Activated naive CD8-positive, alpha-beta T cell treated with anti-CD3 and anti-CD28 coated beads, Interleukin-2, amount 10 ng/mL, durations not matched to agents 7 days and 5 days (primary cell): ENCODE data around the gene ZNF513. TPM values are rescaled to one million over a fixed set of nuclear protein-coding genes. Genes with fewer than 3 reads are reported as not detected.

Experiments used
- ATAC-seq: fragments of 150-1000 bp; cut with Tn5 transposase; one replicate; pipeline ENCODE4 v1.10.0; 2021; ENCODE audit warnings: low read depth, moderate library complexity
- POLR2A ChIA-PET: fragments of 350-600 bp; sonication (Branson Sonifier 250); formaldehyde crosslinking; loops from one replicate; lab custom pipeline; 2021; ENCODE audit warnings: antibody characterized with exemption; lab: Charles Lee
- DNase-seq: peaks from one replicate; pipeline ENCODE4 v3.0.0; 2021
- H3K27ac Mint-ChIP-seq: one replicate; pipeline ENCODE4 v1.8.0; 2022; ENCODE audit warnings: mild to moderate bottlenecking, mixed read lengths
- H3K27me3 Mint-ChIP-seq: one replicate; pipeline ENCODE4 v1.8.0; 2022; ENCODE audit warnings: mild to moderate bottlenecking, moderate library complexity, mixed read lengths
- H3K36me3 Mint-ChIP-seq: one replicate; pipeline ENCODE4 v1.8.0; 2021; ENCODE audit warnings: mild to moderate bottlenecking, mixed read lengths
- H3K4me1 Mint-ChIP-seq: one replicate; pipeline ENCODE4 v1.8.0; 2021; ENCODE audit warnings: mixed read lengths
- H3K4me3 Mint-ChIP-seq: one replicate; pipeline ENCODE4 v1.8.0; 2022; ENCODE audit warnings: mild to moderate bottlenecking, moderate library complexity, mixed read lengths
- H3K9me3 Mint-ChIP-seq: one replicate; pipeline ENCODE4 v1.8.0; 2021; ENCODE audit warnings: mixed read lengths
- total RNA-seq, 2 experiments: library from RNA; stranded (reverse); gene quantifications; one replicate each; pipeline ENCODE4 v1.2.3, GENCODE V29; 2021

Gene ZNF513
- total RNA-seq, 2 experiments from 2014 or later: 16.4 to 18.6 TPM

GRCh38 chr2:27408601-27409320, 28.2 kb upstream of the ZNF513 start:
- Mint-ChIP-seq H3K27ac (peak overlapping the region; percentile 76), H3K9me3 (peaks cover 3% of the 10 kb centered on the region), H3K4me1 (peaks cover 29% of the 10 kb centered on the region), H3K36me3 (peaks cover 8% of the 10 kb centered on the region), H3K4me3 (peak overlapping the region; percentile 90), H3K27me3 (peaks cover 4% of the 10 kb centered on the region)
- POLR2A ChIA-PET: interaction anchor here (0.6 to 4.2 kb wide), 11 partner anchors 8 to 274 kb away, joined by 3 to 91 read pairs (median 10); partner anchors contain the start of genes CCDC121, EIF2B4, GPN1 and GTF3C2
- peak; percentile 10 for ATAC-seq
- DNase-seq: no peak

- peaks cover 3% of the 10 kb centered on the region for H3K9me3 Mint-ChIP-seq
- POLR2A ChIA-PET: interaction anchor here (4.2 kb wide), 1 partner anchor 22 kb away, joined by 91 read pairs; the partner anchor contains the start of gene NRBP1
- H3K4me3 Mint-ChIP-seq: peak overlapping the region; percentile 90
- DNase-seq: no peak
- no peak for ATAC-seq
- H3K4me1 Mint-ChIP-seq: peaks cover 32% of the 10 kb centered on the region
- peaks cover 4% of the 10 kb centered on the region for H3K27me3 Mint-ChIP-seq
- peaks cover 8% of the 10 kb centered on the region for H3K36me3 Mint-ChIP-seq
- H3K27ac Mint-ChIP-seq: peak overlapping the region; percentile 76
Measured at GRCh38 chr2:27407798-27408491, 27.4 kb upstream of the ZNF513 start.

GRCh38 chr2:27400348-27401135, 20.0 kb upstream of the ZNF513 start:
- DNase-seq (no peak), ATAC-seq (no peak)
- H3K27ac Mint-ChIP-seq: no peak overlapping the region
- H3K9me3 Mint-ChIP-seq: no peaks in the 10 kb centered on the region
- H3K27me3 Mint-ChIP-seq: no peaks in the 10 kb centered on the region
- POLR2A ChIA-PET: interaction anchor here (2.3 kb wide), 1 partner anchor 9 kb away, joined by 7 read pairs; the partner anchor contains the start of gene PPM1G
- no peak overlapping the region for H3K4me3 Mint-ChIP-seq
- H3K36me3 Mint-ChIP-seq: peaks cover 15% of the 10 kb centered on the region
- H3K4me1 Mint-ChIP-seq: peaks cover 30% of the 10 kb centered on the region

GRCh38 chr2:27398962-27399361, 18.4 kb upstream of the ZNF513 start:
- ATAC-seq (no peak), DNase-seq (no peak)
- peaks cover 17% of the 10 kb centered on the region for H3K36me3 Mint-ChIP-seq
- peaks cover 26% of the 10 kb centered on the region for H3K4me1 Mint-ChIP-seq
- H3K27ac Mint-ChIP-seq: no peak overlapping the region
- POLR2A ChIA-PET: no interaction called here
- H3K4me3 Mint-ChIP-seq: no peak overlapping the region
- H3K9me3 Mint-ChIP-seq: no peaks in the 10 kb centered on the region
- H3K27me3 Mint-ChIP-seq: no peaks in the 10 kb centered on the region

- DNase-seq (no peak), ATAC-seq (no peak)
Measured at GRCh38 chr2:27393225-27393624, 12.7 kb upstream of the ZNF513 start.

GRCh38 chr2:27390822-27391679, 10.5 kb upstream of the ZNF513 start:
- POLR2A ChIA-PET: interaction anchor here (0.6 kb wide), 1 partner anchor 259 kb away, joined by 3 read pairs; no protein-coding TSS in a partner anchor
- H3K36me3 Mint-ChIP-seq: peaks cover 19% of the 10 kb centered on the region
- no peaks in the 10 kb centered on the region for H3K9me3 Mint-ChIP-seq
- ATAC-seq: no peak
- no peak overlapping the region for H3K27ac Mint-ChIP-seq
- DNase-seq: no peak
- H3K4me3 Mint-ChIP-seq: no peak overlapping the region
- peaks cover 20% of the 10 kb centered on the region for H3K4me1 Mint-ChIP-seq
- no peaks in the 10 kb centered on the region for H3K27me3 Mint-ChIP-seq

More at GRCh38 chr2:27393225-27393624, 12.7 kb upstream of the ZNF513 start:
- Mint-ChIP-seq H3K27me3 (no peaks in the 10 kb centered on the region), H3K36me3 (peaks cover 17% of the 10 kb centered on the region), H3K9me3 (no peaks in the 10 kb centered on the region), H3K27ac (no peak overlapping the region), H3K4me3 (no peak overlapping the region), H3K4me1 (peaks cover 23% of the 10 kb centered on the region)
- POLR2A ChIA-PET: no interaction called here

- H3K27ac Mint-ChIP-seq: peak overlapping the region; percentile 87
- H3K36me3 Mint-ChIP-seq: peaks cover 26% of the 10 kb centered on the region
- POLR2A ChIA-PET: interaction anchor here (3.2 to 3.5 kb wide), 3 partner anchors 11 to 46 kb away, joined by 12 to 55 read pairs (median 22); partner anchors contain the start of genes EIF2B4, NRBP1, PPM1G and SNX17
- no peak for DNase-seq
- peaks cover 16% of the 10 kb centered on the region for H3K4me1 Mint-ChIP-seq
- H3K9me3 Mint-ChIP-seq: no peaks in the 10 kb centered on the region
- no peak for ATAC-seq
- no peaks in the 10 kb centered on the region for H3K27me3 Mint-ChIP-seq
- H3K4me3 Mint-ChIP-seq: peak overlapping the region; percentile 58
Measured at GRCh38 chr2:27381577-27382181, 1.1 kb upstream of the ZNF513 start.

- Mint-ChIP-seq H3K4me1 (peaks cover 16% of the 10 kb centered on the region), H3K27ac (peak overlapping the region; percentile 87), H3K27me3 (no peaks in the 10 kb centered on the region), H3K36me3 (peaks cover 20% of the 10 kb centered on the region), H3K4me3 (peak overlapping the region; percentile 79), H3K9me3 (no peaks in the 10 kb centered on the region)
- POLR2A ChIA-PET: interaction anchor here (0.5 to 3.5 kb wide), 18 partner anchors 10 to 1817 kb away, joined by 3 to 55 read pairs (median 4); partner anchors contain the start of genes CCDC121, EIF2B4, FNDC4 and GPN1
- DNase-seq (no peak), ATAC-seq (peak; percentile 42)
Measured at GRCh38 chr2:27379836-27380625, 503 bp downstream of the ZNF513 start.

GRCh38 chr2:27379383-27379835, 1.1 kb downstream of the ZNF513 start:
- H3K9me3 Mint-ChIP-seq: no peaks in the 10 kb centered on the region
- no peak for ATAC-seq
- POLR2A ChIA-PET: interaction anchor here (0.6 to 3.5 kb wide), 14 partner anchors 9 to 1817 kb away, joined by 3 to 55 read pairs (median 6); partner anchors contain the start of genes CCDC121, EIF2B4, FNDC4 and GPN1
- peaks cover 16% of the 10 kb centered on the region for H3K4me1 Mint-ChIP-seq
- H3K27ac Mint-ChIP-seq: peak overlapping the region; percentile 87
- peak overlapping the region; percentile 79 for H3K4me3 Mint-ChIP-seq
- DNase-seq: no peak
- H3K27me3 Mint-ChIP-seq: no peaks in the 10 kb centered on the region
- peaks cover 24% of the 10 kb centered on the region for H3K36me3 Mint-ChIP-seq

GRCh38 chr2:27378809-27379290, 1.7 kb downstream of the ZNF513 start:
- H3K4me1 Mint-ChIP-seq: peaks cover 16% of the 10 kb centered on the region
- H3K27ac Mint-ChIP-seq: peak overlapping the region; percentile 87
- POLR2A ChIA-PET: interaction anchor here (1.3 to 3.5 kb wide), 7 partner anchors 8 to 116 kb away, joined by 3 to 55 read pairs (median 15); partner anchors contain the start of genes EIF2B4, FNDC4, GTF3C2 and NRBP1
- no peaks in the 10 kb centered on the region for H3K27me3 Mint-ChIP-seq
- no peak for DNase-seq
- peaks cover 21% of the 10 kb centered on the region for H3K36me3 Mint-ChIP-seq
- H3K9me3 Mint-ChIP-seq: no peaks in the 10 kb centered on the region
- peak overlapping the region; percentile 79 for H3K4me3 Mint-ChIP-seq
- ATAC-seq: no peak
